Measurements from ENCODE around the gene ADAT2.

DNA sequence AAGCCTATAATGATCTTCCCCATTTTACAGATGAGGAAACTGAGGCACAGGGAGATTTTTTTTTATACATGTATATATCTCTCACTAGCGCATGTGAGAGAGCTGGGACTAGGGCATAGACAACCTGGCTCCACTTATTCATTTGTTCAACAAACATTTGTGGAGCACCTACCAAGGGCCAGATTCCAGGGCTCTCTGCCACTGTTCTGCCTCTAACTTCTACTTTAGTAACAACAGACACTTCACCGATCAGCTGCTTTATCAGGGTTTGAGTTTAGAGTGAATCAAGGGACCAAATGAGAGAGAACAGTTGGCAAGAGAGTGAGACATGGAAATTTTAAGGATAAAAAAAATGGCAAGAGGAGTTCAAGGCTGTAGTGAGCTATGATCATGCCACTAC, 7.4 kb downstream of the ADAT2 start:
- TF ChIP-seq, protein P1, sequence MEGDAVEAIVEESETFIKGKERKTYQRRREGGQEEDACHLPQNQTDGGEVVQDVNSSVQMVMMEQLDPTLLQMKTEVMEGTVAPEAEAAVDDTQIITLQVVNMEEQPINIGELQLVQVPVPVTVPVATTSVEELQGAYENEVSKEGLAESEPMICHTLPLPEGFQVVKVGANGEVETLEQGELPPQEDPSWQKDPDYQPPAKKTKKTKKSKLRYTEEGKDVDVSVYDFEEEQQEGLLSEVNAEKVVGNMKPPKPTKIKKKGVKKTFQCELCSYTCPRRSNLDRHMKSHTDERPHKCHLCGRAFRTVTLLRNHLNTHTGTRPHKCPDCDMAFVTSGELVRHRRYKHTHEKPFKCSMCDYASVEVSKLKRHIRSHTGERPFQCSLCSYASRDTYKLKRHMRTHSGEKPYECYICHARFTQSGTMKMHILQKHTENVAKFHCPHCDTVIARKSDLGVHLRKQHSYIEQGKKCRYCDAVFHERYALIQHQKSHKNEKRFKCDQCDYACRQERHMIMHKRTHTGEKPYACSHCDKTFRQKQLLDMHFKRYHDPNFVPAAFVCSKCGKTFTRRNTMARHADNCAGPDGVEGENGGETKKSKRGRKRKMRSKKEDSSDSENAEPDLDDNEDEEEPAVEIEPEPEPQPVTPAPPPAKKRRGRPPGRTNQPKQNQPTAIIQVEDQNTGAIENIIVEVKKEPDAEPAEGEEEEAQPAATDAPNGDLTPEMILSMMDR (IDR thresholded peaks at IDR 0.05): no peak
- TF ChIP-seq POLR2A (IDR thresholded peaks at IDR 0.05): no peak
- no peak for TF ChIP-seq POLR2AphosphoS5 (IDR thresholded peaks at IDR 0.05)

Measured in breast epithelium (tissue), 3 donors.